Measurements from ENCODE around the gene TKFC.

The TKFC gene

GRCh38 chr11:61332797-61333549 is at the start of gene TKFC, which contains the start of gene DDB1:
Gene TKFC (plus strand): TSS chr11:61333228. CDS start chr11:61334729, 1,501 bp downstream.
Gene DDB1 (minus strand): TSS chr11:61333105. CDS start chr11:61332968, 137 bp downstream.
- FAIRE-seq: peak; percentile 63

- no peak for FAIRE-seq
Measured at GRCh38 chr11:61283613-61284012, 49.4 kb upstream of the TKFC start.

GRCh38 chr11:61287338-61287977 is 45.6 kb upstream of the TKFC start:
- no peak for FAIRE-seq

GRCh38 chr11:61290905-61291690 is 41.9 kb upstream of the TKFC start:
- no peak for FAIRE-seq

- no peak for FAIRE-seq
Measured at GRCh38 chr11:61292356-61292755, 40.7 kb upstream of the TKFC start.

GRCh38 chr11:61293867-61294716 is 38.9 kb upstream of the TKFC start:
- FAIRE-seq: no peak

GRCh38 chr11:61294717-61295595 is 38.1 kb upstream of the TKFC start, which contains the start of gene VWCE:
Gene VWCE (minus strand): TSS chr11:61295316. CDS start chr11:61295037, 279 bp downstream.
- FAIRE-seq: no peak

- no peak for FAIRE-seq
Measured at GRCh38 chr11:61295596-61295926, 37.5 kb upstream of the TKFC start.

GRCh38 chr11:61297341-61297740 is 35.7 kb upstream of the TKFC start:
- FAIRE-seq: no peak

GRCh38 chr11:61297746-61298145 is 35.3 kb upstream of the TKFC start:
- no peak for FAIRE-seq

GRCh38 chr11:61298663-61299244 is 34.3 kb upstream of the TKFC start:
- FAIRE-seq: no peak

GRCh38 chr11:61302550-61302949 is 30.5 kb upstream of the TKFC start:
- no peak for FAIRE-seq

- no peak for FAIRE-seq
Measured at GRCh38 chr11:61303725-61304124, 29.3 kb upstream of the TKFC start.

- FAIRE-seq: no peak
Measured at GRCh38 chr11:61305417-61305816, 27.6 kb upstream of the TKFC start.

- no peak for FAIRE-seq
Measured at GRCh38 chr11:61306221-61306620, 26.8 kb upstream of the TKFC start.

- FAIRE-seq: no peak
Measured at GRCh38 chr11:61307354-61307753, 25.7 kb upstream of the TKFC start.

GRCh38 chr11:61309141-61309540 is 23.9 kb upstream of the TKFC start:
- no peak for FAIRE-seq

- FAIRE-seq: no peak
Measured at GRCh38 chr11:61309739-61310138, 23.3 kb upstream of the TKFC start.

GRCh38 chr11:61310749-61311148 is 22.3 kb upstream of the TKFC start:
- no peak for FAIRE-seq

- no peak for FAIRE-seq
Measured at GRCh38 chr11:61315260-61315659, 17.8 kb upstream of the TKFC start.
